AML-193 (cell line): Measurements from ENCODE around the gene ESAM.
A peak's percentile ranks its signal among the peaks of the same experiment; 100 is the strongest.

Source experiments
- DNase-seq, 2 experiments: peaks; one replicate each; lab custom pipeline; 2025; lab: John Stamatoyannopoulos, UW

Gene ESAM

DNA sequence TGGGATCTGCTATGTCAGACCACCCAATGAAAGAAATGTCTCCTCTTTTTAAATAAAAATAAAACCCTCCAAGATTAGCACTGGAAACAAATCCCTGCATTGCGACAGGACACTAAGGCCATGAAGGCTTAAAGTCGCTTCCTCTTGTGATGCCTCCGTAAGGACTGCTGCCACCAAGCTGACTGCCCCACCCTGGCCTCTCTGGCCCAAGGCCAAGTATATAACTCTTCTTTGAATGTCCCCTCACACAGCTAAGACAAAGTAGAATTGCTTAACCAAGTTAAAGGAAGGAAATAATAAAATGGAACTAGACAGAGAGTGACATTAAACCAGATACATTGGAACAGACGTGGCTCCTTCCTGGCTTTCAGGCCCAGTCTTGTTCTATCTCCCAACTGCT, 29.9 kb downstream of the ESAM start:
- peak; percentile 52 to 53 for DNase-seq

DNA sequence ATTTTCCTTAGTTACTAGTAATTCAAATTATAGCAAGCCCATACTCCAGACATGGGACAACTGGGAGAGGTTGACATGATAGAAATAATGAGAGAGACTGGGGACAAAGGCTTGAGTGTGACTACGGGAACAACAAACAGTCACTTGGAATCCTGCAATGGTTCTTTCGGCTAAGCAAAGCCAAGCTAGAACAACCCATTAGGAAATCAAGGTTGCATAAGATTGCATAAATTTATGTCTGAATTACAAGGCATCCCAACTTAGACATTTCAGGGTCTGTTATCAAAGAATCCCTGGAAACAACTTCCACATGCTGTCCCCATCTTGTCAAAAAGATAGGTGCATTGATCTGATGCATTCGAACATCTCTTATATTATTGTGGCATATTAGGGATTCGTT, 32.5 kb downstream of the ESAM start:
- no peak for DNase-seq

DNA sequence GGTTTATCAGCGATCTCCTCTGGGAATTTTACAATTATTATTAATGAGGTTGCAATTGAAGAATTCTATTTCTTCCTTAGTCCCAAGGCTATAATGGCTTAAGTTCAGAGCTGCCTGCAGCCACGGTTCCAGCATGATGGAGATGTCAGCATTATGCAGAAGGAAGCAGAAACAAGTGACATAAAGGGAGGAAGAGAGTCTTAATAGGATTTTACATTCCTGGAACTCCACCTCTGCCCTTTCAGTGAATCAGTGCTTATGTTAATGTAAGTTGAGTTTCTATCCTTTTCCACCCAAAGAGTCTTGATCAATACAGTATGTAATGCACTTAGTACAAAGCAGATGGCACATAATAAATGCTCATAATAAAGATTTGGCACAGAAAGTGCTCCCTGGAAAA, 34.0 kb downstream of the ESAM start:
- no peak for DNase-seq

DNA sequence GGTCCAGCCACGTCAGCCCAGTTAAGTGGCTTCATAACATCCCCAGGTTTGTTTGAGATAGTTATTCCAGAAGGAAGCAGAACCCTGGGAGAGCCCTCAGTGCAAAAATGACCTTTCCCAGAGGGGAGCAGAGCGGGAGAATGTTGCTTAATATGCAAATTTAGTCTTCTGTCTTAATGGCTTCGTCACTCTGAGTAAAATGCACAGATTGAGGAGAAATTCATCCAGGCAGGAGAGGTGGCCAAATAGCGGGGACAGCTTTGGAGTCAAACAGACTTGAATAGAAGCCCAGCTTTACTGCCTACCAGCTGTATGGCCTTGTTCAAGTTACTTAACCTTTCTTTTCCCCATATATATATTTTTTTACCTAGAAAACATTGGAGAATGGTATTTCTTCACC, 34.6 kb downstream of the ESAM start:
- DNase-seq: no peak

GRCh38 chr11:124725719-124726105, 36.4 kb downstream of the ESAM start:
- peak; percentile 21 to 31 for DNase-seq

- no peak for DNase-seq
Measured at GRCh38 chr11:124724979-124725718, 36.9 kb downstream of the ESAM start.

DNA sequence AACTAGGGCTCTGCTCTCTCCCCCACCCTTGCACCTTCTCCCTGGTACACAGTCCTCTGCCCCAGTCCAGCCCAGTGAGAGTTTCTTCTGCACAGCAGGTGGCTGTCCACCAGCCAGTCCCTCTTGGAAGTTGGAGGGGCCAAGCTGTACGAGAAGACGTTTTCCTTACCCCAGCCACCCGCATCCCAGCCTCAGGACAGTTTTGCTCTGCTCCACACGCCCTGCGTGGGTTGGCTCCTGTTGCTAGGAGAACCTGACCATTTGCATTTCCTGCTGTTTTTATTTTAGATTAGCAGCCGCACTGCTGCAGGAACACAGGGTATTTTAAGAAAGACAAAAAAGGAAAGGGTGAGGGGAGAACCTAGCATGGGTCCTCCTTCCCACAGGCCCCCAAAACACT, 39.9 kb downstream of the ESAM start:
- DNase-seq: no peak

GRCh38 chr11:124719534-124719933, 42.6 kb downstream of the ESAM start:
- DNase-seq: no peak

GRCh38 chr11:124718801-124719200, 43.3 kb downstream of the ESAM start:
- no peak for DNase-seq

GRCh38 chr11:124717786-124718651, 44.1 kb downstream of the ESAM start:
- DNase-seq: peak in 1 of 2 experiments; percentile 5

DNA sequence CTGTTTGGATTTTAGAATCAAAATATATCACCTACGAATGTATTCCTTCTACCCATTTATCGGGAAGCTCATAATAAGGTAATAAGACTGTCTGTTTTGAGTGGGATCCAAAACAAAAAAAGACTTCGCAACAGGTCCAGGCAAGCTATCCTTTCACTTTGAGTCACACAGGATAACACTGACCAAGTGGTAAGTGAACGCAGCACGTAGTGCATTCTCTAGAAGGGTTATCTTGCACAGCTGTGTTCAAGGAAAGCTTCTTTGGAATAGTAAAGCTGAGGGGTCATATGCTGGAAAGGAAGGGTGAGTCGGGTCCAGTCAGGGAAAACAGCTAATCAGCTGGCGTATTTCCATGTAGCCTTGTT, 44.7 kb downstream of the ESAM start:
- DNase-seq: no peak

DNA sequence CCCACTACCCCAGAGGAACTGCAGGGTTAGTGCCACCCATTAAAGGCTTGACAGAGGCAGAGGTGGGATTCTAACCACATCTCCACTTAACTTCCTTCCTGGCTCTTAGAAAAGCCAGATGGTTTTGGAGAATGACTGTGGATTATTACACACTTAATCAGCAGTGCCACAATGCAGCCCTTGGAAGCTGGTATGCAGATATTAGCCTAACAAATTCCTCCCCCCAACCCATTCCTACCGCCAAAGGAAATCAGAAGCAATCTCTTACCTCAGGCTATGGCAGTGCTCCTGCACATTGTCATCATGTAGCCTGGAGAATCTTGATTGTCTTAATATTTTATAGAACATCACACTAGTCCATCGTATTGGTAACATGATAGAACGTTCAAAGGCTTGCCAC, 45.5 kb downstream of the ESAM start:
- no peak for DNase-seq

- no peak for DNase-seq
Measured at GRCh38 chr11:124712392-124712791, 49.7 kb downstream of the ESAM start.

- DNase-seq: no peak
Measured at GRCh38 chr11:124707829-124708228, 54.3 kb downstream of the ESAM start.
